ENCODE data around the gene SH3BP1. TPM values are rescaled to one million over a fixed set of nuclear protein-coding genes. Genes with fewer than 3 reads are reported as not detected.

Gene SH3BP1
- total RNA-seq, 6 donors from 2014 or later = 11.4 to 58.7 (median 31.1) TPM

DNA sequence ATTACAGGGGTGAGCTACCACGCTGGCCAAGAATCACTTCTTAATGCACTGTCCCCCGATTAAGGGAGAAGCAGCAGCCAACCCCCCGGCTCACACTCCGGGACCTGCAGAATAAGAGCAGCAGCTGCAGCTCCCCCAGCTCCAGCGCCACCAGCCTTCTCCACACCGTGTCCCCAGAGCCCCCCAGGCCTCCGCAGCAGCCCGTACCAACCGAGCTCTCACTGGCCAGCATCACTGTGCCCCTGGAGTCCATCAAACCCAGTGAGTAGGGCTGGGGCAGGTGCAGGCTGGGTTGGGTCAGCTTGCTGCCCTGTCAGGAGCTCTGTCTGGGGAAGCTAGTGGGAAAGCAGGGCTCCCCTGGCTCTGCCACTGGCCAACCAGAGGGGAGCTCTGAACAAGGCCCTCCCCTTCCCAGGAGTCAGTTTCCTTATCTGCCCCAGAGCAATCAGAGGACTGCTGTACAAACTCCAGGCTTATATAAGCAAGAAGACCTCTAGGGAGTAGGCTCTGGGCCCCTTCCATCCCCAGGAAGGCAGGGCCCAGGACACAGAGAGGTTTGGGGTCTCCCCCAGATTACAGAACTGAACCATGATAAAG is 8.5 kb upstream of the SH3BP1 start:
- H3K27ac ChIP-seq = peak overlapping the region in 3 of 4 donors; percentile 24 to 42 (median 35)
- WGBS, 2 donors = 95 to 100% methylated on average over 2 to 9 of the region's 9 CpGs
- peaks cover 52 to 54% (median 54%) of the 10 kb centered on the region in 4 donors for H3K4me1 ChIP-seq
- no peak overlapping the region for H3K4me3 ChIP-seq
- H3K36me3 ChIP-seq = peaks cover 7 to 52% (median 37%) of the 10 kb centered on the region in 4 donors
- no peak for DNase-seq
- no peaks in the 10 kb centered on the region for H3K27me3 ChIP-seq
- no peak for TF ChIP-seq EP300 (IDR thresholded peaks at IDR 0.05)
- TF ChIP-seq POLR2AphosphoS5 (IDR thresholded peaks at IDR 0.05) = no peak
- TF ChIP-seq, protein P1, sequence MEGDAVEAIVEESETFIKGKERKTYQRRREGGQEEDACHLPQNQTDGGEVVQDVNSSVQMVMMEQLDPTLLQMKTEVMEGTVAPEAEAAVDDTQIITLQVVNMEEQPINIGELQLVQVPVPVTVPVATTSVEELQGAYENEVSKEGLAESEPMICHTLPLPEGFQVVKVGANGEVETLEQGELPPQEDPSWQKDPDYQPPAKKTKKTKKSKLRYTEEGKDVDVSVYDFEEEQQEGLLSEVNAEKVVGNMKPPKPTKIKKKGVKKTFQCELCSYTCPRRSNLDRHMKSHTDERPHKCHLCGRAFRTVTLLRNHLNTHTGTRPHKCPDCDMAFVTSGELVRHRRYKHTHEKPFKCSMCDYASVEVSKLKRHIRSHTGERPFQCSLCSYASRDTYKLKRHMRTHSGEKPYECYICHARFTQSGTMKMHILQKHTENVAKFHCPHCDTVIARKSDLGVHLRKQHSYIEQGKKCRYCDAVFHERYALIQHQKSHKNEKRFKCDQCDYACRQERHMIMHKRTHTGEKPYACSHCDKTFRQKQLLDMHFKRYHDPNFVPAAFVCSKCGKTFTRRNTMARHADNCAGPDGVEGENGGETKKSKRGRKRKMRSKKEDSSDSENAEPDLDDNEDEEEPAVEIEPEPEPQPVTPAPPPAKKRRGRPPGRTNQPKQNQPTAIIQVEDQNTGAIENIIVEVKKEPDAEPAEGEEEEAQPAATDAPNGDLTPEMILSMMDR (IDR thresholded peaks at IDR 0.05) = no peak
- no peak for TF ChIP-seq POLR2A (IDR thresholded peaks at IDR 0.05)
- no peak for ATAC-seq (ENCODE audit: low FRiP score in 2 of 2)
- no peaks in the 10 kb centered on the region for H3K9me3 ChIP-seq

DNA sequence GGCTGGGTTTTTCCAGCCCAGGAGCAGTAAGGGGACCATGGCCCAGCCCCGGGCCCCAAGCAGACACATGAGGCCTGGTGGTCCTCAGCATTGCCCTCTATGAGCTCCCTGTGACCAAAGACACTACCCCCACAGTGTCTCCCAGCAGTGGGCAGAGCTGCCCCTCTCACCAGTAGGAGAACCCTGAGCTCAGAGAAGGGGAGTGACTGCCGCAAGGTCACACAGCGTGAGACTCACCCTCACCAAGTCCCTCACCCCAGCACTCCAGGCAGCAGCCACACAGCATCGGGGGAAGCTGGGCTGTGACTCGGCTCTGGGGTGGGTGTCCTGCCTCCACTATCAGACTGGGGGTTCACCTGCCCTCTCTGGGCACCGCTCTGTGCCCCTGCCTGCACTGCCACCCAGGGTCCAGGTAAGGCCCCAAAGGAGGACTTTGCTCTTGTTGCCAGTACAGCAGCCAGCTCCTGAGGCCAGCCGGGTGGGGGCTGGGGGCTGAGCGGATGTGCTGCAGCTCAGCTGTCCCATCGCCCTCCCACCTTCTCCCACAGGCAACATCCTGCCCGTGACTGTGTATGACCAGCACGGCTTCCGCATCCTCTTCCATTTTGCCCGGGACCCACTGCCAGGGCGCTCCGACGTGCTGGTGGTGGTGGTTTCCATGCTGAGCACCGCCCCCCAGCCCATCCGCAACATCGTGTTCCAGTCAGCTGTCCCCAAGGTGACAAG is 7.9 kb upstream of the SH3BP1 start:
- H3K27ac ChIP-seq = peak overlapping the region in 3 of 4 donors; percentile 83 to 91 (median 88)
- peaks cover 52 to 54% (median 54%) of the 10 kb centered on the region in 4 donors for H3K4me1 ChIP-seq
- H3K27me3 ChIP-seq = no peaks in the 10 kb centered on the region
- H3K9me3 ChIP-seq = no peaks in the 10 kb centered on the region
- TF ChIP-seq EP300 (IDR thresholded peaks at IDR 0.05) (no peak), POLR2AphosphoS5 (IDR thresholded peaks at IDR 0.05) (peak in 1 of 2 donors; percentile 10)
- ATAC-seq (ENCODE audit: low FRiP score in 2 of 2) = no peak
- 85 to 89% methylated on average over 5 to 13 of the region's 19 CpGs for WGBS, 2 donors
- DNase-seq = peak in 1 of 2 donors; percentile 79
- H3K4me3 ChIP-seq = no peak overlapping the region
- peaks cover 7 to 47% (median 34%) of the 10 kb centered on the region in 4 donors for H3K36me3 ChIP-seq

GRCh38 chr22:37632174-37633088 is 7.0 kb upstream of the SH3BP1 start:
- H3K9me3 ChIP-seq = no peaks in the 10 kb centered on the region
- peaks cover 46 to 50% (median 47%) of the 10 kb centered on the region in 4 donors for H3K4me1 ChIP-seq
- H3K27ac ChIP-seq = peak overlapping the region; percentile 77 to 91 (median 86)
- TF ChIP-seq POLR2AphosphoS5 (IDR thresholded peaks at IDR 0.05) (no peak), POLR2A (IDR thresholded peaks at IDR 0.05) (no peak), EP300 (IDR thresholded peaks at IDR 0.05) (no peak)
- TF ChIP-seq, protein P1 (IDR thresholded peaks at IDR 0.05) = no peak
- H3K27me3 ChIP-seq = no peaks in the 10 kb centered on the region
- no peak overlapping the region for H3K4me3 ChIP-seq
- WGBS, 2 donors = 74 to 84% methylated on average over 10 of the region's 14 CpGs
- H3K36me3 ChIP-seq = peaks cover 7 to 43% (median 34%) of the 10 kb centered on the region in 4 donors
- ATAC-seq (ENCODE audit: low FRiP score in 2 of 2) (no peak), DNase-seq (no peak)

DNA sequence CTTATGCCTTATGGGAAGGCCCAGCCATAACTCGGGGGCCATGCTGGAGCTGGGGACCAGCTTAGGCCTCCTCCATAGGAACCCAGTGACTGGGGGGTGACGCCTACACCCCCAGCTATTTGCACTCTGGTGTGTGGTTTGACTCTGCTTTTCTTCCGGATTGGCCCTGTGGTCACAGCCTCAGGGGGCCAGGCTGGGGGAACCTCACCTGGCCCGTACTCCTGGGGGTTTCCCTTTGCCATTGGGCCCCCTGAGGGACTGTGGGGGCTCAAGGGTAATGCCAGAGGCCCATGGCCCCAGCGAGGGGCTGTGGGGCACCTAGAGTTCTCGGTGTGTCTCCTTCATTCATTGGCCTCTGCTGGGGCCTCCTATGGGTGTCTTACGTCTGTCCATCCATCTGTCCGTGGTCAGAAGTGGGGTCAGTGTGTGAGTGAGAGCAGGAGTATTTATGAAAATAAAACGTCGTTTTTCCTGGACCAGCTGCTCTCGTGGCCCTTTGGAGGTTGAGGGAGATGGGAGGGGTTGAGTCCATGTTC is 6.3 kb upstream of the SH3BP1 start:
- WGBS, 2 donors = 47 to 52% methylated on average over 7 to 11 of the region's 11 CpGs
- H3K4me1 ChIP-seq = peaks cover 45 to 51% (median 49%) of the 10 kb centered on the region in 4 donors
- ATAC-seq (ENCODE audit: low FRiP score in 2 of 2) (peak in 1 of 2 donors; percentile 1), DNase-seq (no peak)
- TF ChIP-seq POLR2A (IDR thresholded peaks at IDR 0.05) = no peak
- no peak for TF ChIP-seq POLR2AphosphoS5 (IDR thresholded peaks at IDR 0.05)
- peak overlapping the region in 2 of 4 donors; percentile 12 to 24 for H3K4me3 ChIP-seq
- no peaks in the 10 kb centered on the region for H3K27me3 ChIP-seq
- peak overlapping the region; percentile 77 to 91 (median 86) for H3K27ac ChIP-seq
- no peaks in the 10 kb centered on the region for H3K9me3 ChIP-seq
- peaks cover 7 to 43% (median 34%) of the 10 kb centered on the region in 4 donors for H3K36me3 ChIP-seq

DNA sequence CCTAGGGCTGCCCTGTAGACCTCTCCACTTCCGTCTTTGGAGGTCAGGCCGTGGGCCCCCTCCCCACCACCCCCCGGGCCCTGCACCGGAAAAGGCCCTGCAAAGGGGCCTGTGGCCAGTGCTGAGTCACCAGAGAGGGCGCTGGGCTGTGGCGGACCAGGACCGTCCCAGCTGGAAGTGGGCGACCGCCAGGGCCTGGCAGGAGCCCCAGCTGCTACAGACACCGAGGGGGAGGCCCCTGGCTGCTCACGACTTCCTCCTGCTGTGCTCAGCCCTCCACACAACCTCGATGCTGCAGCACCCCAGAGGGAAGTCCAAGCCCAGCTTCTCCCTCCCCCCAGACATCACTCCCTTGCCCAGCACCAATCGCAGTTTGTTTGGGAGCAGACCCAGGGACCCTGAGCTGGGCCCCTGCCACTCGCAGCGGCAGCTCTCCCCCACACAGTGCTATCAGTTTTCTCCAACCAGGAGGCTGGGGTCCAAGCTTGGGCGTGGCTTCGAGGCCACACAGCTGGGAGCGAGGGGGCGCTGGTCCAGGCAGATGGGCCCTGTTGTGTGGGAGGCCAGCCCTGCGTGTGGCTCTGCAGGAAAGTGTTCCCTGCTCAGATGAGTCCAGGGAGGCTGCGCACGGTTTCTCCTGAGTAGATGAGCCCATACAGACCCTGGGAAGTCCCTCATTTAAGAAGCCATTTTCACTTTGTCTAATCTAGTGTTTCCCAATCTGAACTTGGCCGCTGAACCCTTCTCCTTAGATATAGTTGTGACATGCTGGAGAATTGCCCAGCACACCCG is 5.6 kb upstream of the SH3BP1 start:
- H3K4me1 ChIP-seq = peaks cover 51 to 57% (median 56%) of the 10 kb centered on the region in 4 donors
- DNase-seq = peak; percentile 86 to 93
- TF ChIP-seq, protein P1 (IDR thresholded peaks at IDR 0.05) = peak in 4 of 6 experiments; percentile 6 to 41 (median 27)
- TF ChIP-seq POLR2A (IDR thresholded peaks at IDR 0.05) (peak in 1 of 4 donors; percentile 54), POLR2AphosphoS5 (IDR thresholded peaks at IDR 0.05) (peak; percentile 45 to 58), EP300 (IDR thresholded peaks at IDR 0.05) (no peak)
- peak overlapping the region in 2 of 4 donors; percentile 12 to 24 for H3K4me3 ChIP-seq
- H3K27ac ChIP-seq = peak overlapping the region; percentile 77 to 91 (median 86)
- peaks cover 7 to 37% (median 31%) of the 10 kb centered on the region in 4 donors for H3K36me3 ChIP-seq
- H3K9me3 ChIP-seq = no peaks in the 10 kb centered on the region
- peak; percentile 80 to 92 for ATAC-seq (ENCODE audit: low FRiP score in 2 of 2)
- WGBS, 2 donors = 27 to 31% methylated on average over 3 to 18 of the region's 24 CpGs
- H3K27me3 ChIP-seq = no peaks in the 10 kb centered on the region

Measured in upper lobe of left lung (tissue), 6 donors.